Measurements from ENCODE around the gene JPH2.

The JPH2 gene

GRCh38 chr20:44110816-44111568 is 76.0 kb downstream of the JPH2 start:
- DNase-seq (ENCODE audit: insufficient read length, low spot score) (no peak), FAIRE-seq (no peak)

- no peak for FAIRE-seq
Observed at GRCh38 chr20:44109951-44110361, 77.0 kb downstream of the JPH2 start.

GRCh38 chr20:44106615-44107014 is 80.4 kb downstream of the JPH2 start:
- DNase-seq (ENCODE audit: insufficient read length, low spot score) (no peak), FAIRE-seq (no peak)

More at GRCh38 chr20:44109951-44110361, 77.0 kb downstream of the JPH2 start:
- no peak for DNase-seq (ENCODE audit: insufficient read length, low spot score)

GRCh38 chr20:44104798-44105517 is 82.0 kb downstream of the JPH2 start:
- FAIRE-seq (no peak), DNase-seq (ENCODE audit: insufficient read length, low spot score) (no peak)

GRCh38 chr20:44102582-44102981 is 84.4 kb downstream of the JPH2 start:
- DNase-seq (ENCODE audit: insufficient read length, low spot score) (no peak), FAIRE-seq (no peak)

- DNase-seq (ENCODE audit: insufficient read length, low spot score) (no peak), FAIRE-seq (no peak)
Observed at GRCh38 chr20:44099832-44100231, 87.2 kb downstream of the JPH2 start.

- no peak for FAIRE-seq
- DNase-seq (ENCODE audit: insufficient read length, low spot score), result no peak
Observed at GRCh38 chr20:44098657-44099056, 88.3 kb downstream of the JPH2 start.

GRCh38 chr20:44098256-44098630 is 88.7 kb downstream of the JPH2 start:
- FAIRE-seq (no peak), DNase-seq (ENCODE audit: insufficient read length, low spot score) (no peak)

GRCh38 chr20:44097521-44098255 is 89.3 kb downstream of the JPH2 start:
- FAIRE-seq, result no peak
- no peak for DNase-seq (ENCODE audit: insufficient read length, low spot score)

GRCh38 chr20:44095831-44096230 is 91.2 kb downstream of the JPH2 start:
- no peak for FAIRE-seq

GRCh38 chr20:44093249-44093582 is 93.8 kb downstream of the JPH2 start:
- FAIRE-seq (no peak), DNase-seq (ENCODE audit: insufficient read length, low spot score) (no peak)

More at GRCh38 chr20:44095831-44096230, 91.2 kb downstream of the JPH2 start:
- DNase-seq (ENCODE audit: insufficient read length, low spot score), result no peak

- DNase-seq (ENCODE audit: insufficient read length, low spot score), result no peak
- no peak for FAIRE-seq
Observed at GRCh38 chr20:44092551-44093248, 94.3 kb downstream of the JPH2 start.

GRCh38 chr20:44091026-44091425 is 96.0 kb downstream of the JPH2 start:
- FAIRE-seq (no peak), DNase-seq (ENCODE audit: insufficient read length, low spot score) (no peak)

- no peak for FAIRE-seq
- DNase-seq (ENCODE audit: insufficient read length, low spot score), result no peak
Observed at GRCh38 chr20:44089987-44090674, 96.9 kb downstream of the JPH2 start.

- DNase-seq (ENCODE audit: insufficient read length, low spot score) (no peak), FAIRE-seq (no peak)
Observed at GRCh38 chr20:44087857-44088120, 99.2 kb downstream of the JPH2 start.

- DNase-seq (ENCODE audit: insufficient read length, low spot score) (no peak), FAIRE-seq (no peak)
Observed at GRCh38 chr20:44087051-44087856, 99.7 kb downstream of the JPH2 start.

- no peak for DNase-seq (ENCODE audit: insufficient read length, low spot score)
- FAIRE-seq, result no peak
Observed at GRCh38 chr20:44085616-44086434, 101.2 kb downstream of the JPH2 start.

- no peak for DNase-seq (ENCODE audit: insufficient read length, low spot score)
- no peak for FAIRE-seq
Observed at GRCh38 chr20:44084891-44085290, 102.1 kb downstream of the JPH2 start.

GRCh38 chr20:44084439-44084838 is 102.5 kb downstream of the JPH2 start:
- no peak for FAIRE-seq

More at GRCh38 chr20:44084439-44084838, 102.5 kb downstream of the JPH2 start:
- no peak for DNase-seq (ENCODE audit: insufficient read length, low spot score)

Data from GM19239 (cell line).